Measurements from ENCODE around the gene SLC25A47. TPM values are rescaled to one million over a fixed set of nuclear protein-coding genes. Genes with fewer than 3 reads are reported as not detected.

The SLC25A47 gene
- total RNA-seq = 0.22 TPM

DNA sequence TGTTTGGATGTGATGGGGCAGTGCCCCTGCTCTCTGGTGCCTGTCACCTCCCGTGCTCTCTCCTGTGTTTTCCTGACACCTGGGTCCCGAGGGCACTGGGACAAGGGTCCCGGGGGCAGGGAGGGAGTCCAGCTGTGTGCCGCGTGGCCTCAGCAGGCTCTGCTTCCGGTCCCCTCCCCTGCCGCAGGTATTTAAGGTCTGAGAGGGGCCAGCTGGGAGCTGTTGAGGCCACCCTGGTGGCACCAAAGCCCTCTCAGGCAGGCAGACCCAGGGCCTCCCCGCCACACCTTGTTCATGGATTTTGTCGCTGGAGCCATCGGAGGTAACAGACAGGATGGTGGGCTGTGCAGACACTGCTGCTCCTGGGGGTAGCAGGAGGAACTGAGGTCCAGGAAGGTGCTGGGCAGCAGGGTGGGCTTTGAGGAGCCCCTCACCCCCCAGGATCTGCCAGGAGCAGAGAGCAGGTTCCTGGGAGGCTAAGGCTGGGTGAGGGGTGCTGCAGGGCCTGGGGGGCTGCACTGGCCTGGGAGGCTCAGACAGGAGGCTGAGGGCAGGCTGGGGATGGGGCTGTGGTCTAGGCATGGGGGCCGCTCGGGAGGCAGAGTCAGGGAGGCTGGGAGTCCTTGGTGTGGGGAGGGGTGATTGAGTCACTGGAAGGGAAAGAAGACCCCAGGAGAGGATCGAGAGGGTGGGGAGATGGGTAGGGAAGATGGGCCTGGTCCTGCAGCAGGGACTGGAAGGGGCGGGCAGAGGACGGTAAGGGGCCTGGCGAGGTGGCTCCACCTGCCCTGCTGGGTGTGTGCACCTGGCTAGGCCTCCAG lies at the start of gene SLC25A47:
Gene SLC25A47, plus strand, starts transcription at position 219 of the 821 bp plus-strand sequence. Its CDS starts 76 bp downstream, at position 295.

DNA sequence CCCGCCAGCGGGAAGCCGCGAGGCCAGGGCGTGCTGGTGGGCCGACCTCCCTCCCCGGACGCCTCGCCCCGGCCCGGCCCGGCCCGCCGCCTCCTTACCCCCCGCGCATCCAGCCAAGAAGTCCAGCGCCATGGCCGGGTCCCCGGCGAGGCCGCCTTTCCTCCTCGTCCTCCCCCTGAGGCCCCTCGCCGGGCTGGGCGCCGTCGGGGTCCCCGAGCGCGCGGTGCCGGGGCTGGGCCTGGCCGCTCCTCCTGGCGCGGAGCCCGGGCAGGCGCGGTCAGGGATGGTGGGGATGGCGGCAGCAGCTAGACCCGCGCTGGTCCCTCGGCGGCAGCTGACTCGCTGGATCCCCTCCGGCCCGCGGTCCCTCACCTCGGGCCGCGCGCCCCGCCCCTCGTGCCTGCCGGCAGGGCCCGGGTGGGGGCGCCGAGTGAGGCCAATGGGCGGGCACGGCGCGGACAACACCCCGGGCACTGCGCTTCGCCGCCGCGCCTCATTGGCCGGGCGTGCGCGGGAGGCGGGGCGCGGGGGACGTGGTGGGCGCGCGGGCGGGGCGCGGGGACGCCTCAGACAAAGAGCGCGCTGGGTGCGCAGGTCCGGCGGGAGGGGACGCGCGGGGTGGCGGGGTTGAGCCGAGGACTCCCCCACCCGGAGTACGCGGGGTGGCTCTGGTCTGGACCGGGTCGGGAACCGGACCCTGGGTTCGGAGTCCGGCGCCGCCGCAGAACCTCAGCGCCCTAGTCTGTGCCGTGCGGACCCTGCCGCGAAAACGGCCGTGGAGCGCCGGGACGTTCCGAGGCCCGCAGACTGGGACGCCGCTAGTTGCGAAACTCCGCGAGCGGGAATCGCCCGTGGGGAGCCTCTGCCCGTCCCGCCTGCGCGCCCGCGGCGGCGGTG lies 16.8 kb upstream of the SLC25A47 start, which contains the start of gene SLC25A29:
Gene SLC25A29, minus strand, starts transcription at position 344 of the 897 bp plus-strand sequence. Its CDS starts 212 bp downstream, at position 132.

GRCh38 chr14:100375963-100376735 lies 53.0 kb downstream of the SLC25A47 start, which contains the start of gene WDR25:
Gene WDR25, plus strand, starts transcription at chr14:100376485.

Other genes starting within 250 kb of the SLC25A47 start
- gene DEGS2, start 163.7 kb upstream of the SLC25A47 start, total RNA-seq = 2.1 TPM
- gene YY1, start 84.2 kb upstream of the SLC25A47 start, total RNA-seq = 77.4 TPM
- 81.7 TPM for gene SLC25A29, start 16.9 kb upstream of the SLC25A47 start, total RNA-seq
- 13.7 TPM for gene WDR25, start 53.1 kb downstream of the SLC25A47 start, total RNA-seq

All from camera-type eye (tissue), 1 donor.